Peyer's patch (tissue), 4 donors: Measurements from ENCODE around the gene PRPF4. TPM values are rescaled to one million over a fixed set of nuclear protein-coding genes. Genes with fewer than 3 reads are reported as not detected.

ENCODE experiments used
- DNase-seq, 3 donors: peaks; one replicate each; pipeline ENCODE4 v3.0.0-alpha.2; 2017 to 2019
- H3K27ac ChIP-seq, 4 donors: fragments of 200-600 bp; sonication (generic); one replicate each; pipeline ENCODE4 v1.5.1; 2016 to 2019
- H3K27me3 ChIP-seq, 2 donors: fragments of 200-600 bp; sonication (generic); one replicate each; pipeline ENCODE4 v1.5.1; 2019
- H3K36me3 ChIP-seq, 3 donors: fragments of 200-600 bp; sonication (generic); one replicate each; pipeline ENCODE4 v1.5.1; 2016 to 2019
- H3K4me1 ChIP-seq, 4 donors: fragments of 200-600 bp; sonication (generic); one replicate each; pipeline ENCODE4 v1.5.1; 2016 to 2019
- H3K4me3 ChIP-seq, 4 donors: fragments of 200-600 bp; sonication (generic); 1 replicate in 3 of 4; 2 replicates in 1 of 4; pipeline ENCODE4 v1.5.1; 2016 to 2019; ENCODE audit warnings: mild to moderate bottlenecking in 1 of 4
- H3K9me3 ChIP-seq, 4 donors: fragments of 200-600 bp; sonication (generic); one replicate each; pipeline ENCODE4 v1.5.1; 2016 to 2019; ENCODE audit warnings: mild to moderate bottlenecking in 1 of 4
- POLR2A ChIP-seq, 2 donors: fragments of 450-650 bp; IDR thresholded peaks; one replicate each; pipeline ENCODE4 v1.5.1; 2017; ENCODE audit warnings: antibody characterized with exemption in 2 of 2, mild to moderate bottlenecking in 2 of 2, moderate library complexity in 2 of 2
- total RNA-seq, 4 donors: library from RNA; depleted of rRNA; stranded (reverse); fragments of >200 nt; gene quantifications; one replicate each; pipeline ENCODE4 v1.1.0, GENCODE V29; 2016
- TF ChIP-seq, protein P1 (sequence below), 6 experiments: fragments of 450-650 bp in 4 of 6; fragments of 200-600 bp in 2 of 6; sonication (generic) in 1 of 6; IDR thresholded peaks; one replicate each; pipeline ENCODE4 v1.5.1; 2017 to 2019; ENCODE audit warnings: antibody characterized with exemption in 6 of 6, mild to moderate bottlenecking in 3 of 6, moderate library complexity in 1 of 6

PRPF4 gene
- total RNA-seq, 4 donors from 2014 or later, result 11.4 to 33.0 (median 19.5) TPM

DNA sequence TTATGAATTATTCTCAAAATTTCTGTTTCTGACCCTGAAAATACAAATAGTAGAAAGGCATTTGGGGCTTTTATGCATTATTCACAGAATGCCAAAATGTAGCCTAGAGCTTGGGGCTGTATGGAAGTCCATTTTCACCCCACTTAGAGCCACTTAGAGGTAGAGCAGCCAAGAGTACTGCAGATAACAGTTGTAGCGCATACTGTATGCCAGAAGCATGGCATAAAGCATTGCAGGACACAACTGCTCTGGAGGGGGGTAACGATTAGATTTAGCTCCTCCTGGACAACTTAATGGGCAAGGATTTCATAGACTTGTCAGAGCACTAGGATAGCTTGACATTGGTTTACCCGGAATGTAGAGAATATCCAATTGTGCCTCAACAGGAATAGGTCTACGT is 38.4 kb upstream of the PRPF4 start:
- Histone ChIP-seq H3K4me3 (no peak overlapping the region), H3K4me1 (no peaks in the 10 kb centered on the region), H3K9me3 (no peaks in the 10 kb centered on the region), H3K36me3 (no peaks in the 10 kb centered on the region), H3K27ac (no peak overlapping the region), H3K27me3 (no peaks in the 10 kb centered on the region)
- no peak for TF ChIP-seq POLR2A (IDR thresholded peaks at IDR 0.05)
- TF ChIP-seq, protein P1, sequence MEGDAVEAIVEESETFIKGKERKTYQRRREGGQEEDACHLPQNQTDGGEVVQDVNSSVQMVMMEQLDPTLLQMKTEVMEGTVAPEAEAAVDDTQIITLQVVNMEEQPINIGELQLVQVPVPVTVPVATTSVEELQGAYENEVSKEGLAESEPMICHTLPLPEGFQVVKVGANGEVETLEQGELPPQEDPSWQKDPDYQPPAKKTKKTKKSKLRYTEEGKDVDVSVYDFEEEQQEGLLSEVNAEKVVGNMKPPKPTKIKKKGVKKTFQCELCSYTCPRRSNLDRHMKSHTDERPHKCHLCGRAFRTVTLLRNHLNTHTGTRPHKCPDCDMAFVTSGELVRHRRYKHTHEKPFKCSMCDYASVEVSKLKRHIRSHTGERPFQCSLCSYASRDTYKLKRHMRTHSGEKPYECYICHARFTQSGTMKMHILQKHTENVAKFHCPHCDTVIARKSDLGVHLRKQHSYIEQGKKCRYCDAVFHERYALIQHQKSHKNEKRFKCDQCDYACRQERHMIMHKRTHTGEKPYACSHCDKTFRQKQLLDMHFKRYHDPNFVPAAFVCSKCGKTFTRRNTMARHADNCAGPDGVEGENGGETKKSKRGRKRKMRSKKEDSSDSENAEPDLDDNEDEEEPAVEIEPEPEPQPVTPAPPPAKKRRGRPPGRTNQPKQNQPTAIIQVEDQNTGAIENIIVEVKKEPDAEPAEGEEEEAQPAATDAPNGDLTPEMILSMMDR (IDR thresholded peaks at IDR 0.05), result no peak
- DNase-seq, result no peak

DNA sequence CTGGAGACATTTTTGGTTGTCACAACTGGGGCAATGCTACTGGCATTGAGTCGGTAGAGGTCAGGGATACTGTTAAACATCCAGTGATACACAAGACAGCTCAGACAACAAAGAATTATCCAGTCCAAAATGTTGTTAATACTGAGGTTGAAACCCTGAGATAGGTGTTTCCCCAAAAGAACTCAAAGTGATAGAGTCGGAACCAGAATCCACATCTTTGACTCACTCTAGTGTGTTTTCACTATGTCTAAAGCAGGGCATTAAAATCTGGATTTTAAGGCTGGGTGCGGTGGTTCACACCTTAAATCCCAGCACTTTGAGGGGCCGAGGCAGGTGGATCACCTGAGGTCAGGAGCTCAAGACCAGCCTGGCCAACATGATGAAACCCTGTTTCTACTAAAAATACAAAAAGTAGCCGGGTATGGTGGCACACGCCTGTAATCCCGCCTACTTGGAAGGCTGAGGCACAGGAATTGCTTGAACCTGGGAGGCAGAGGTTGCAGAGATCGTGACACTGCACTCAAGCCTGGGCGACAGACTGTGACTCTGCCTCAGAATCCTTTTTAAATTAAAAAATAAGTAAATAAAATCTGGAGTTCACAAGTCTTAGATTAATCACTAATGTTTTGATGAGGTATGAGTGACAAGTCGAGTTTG is 37.1 kb upstream of the PRPF4 start:
- TF ChIP-seq, protein P1 (IDR thresholded peaks at IDR 0.05), result no peak

DNA sequence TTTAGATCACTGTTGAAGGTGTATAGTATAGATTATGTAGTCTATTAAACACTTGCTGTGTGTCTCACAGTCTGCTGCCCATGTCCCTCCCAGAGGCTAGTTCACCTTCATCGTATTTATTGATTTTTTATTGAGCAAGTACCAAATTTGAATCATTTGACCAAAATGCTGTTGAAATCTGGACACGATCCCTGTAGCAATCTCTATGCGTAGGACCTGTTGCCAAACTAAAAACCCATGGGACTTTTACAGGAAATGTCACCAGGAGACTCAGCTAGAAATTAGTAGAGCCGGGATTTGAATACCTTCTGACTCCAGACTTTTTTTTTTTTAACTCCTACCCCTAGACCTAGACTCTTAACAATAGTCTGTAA is 36.6 kb upstream of the PRPF4 start:
- Histone ChIP-seq H3K9me3 (no peaks in the 10 kb centered on the region), H3K36me3 (no peaks in the 10 kb centered on the region), H3K27ac (no peak overlapping the region), H3K4me1 (no peaks in the 10 kb centered on the region), H3K4me3 (no peak overlapping the region), H3K27me3 (no peaks in the 10 kb centered on the region)
- DNase-seq, result no peak
- TF ChIP-seq, protein P1 (IDR thresholded peaks at IDR 0.05), result no peak
- no peak for TF ChIP-seq POLR2A (IDR thresholded peaks at IDR 0.05)

More for the DNA sequence above, 37.1 kb upstream of the PRPF4 start:
- no peak for DNase-seq
- Histone ChIP-seq H3K36me3 (no peaks in the 10 kb centered on the region), H3K9me3 (no peaks in the 10 kb centered on the region), H3K4me3 (no peak overlapping the region), H3K27ac (no peak overlapping the region), H3K4me1 (no peaks in the 10 kb centered on the region), H3K27me3 (no peaks in the 10 kb centered on the region)

DNA sequence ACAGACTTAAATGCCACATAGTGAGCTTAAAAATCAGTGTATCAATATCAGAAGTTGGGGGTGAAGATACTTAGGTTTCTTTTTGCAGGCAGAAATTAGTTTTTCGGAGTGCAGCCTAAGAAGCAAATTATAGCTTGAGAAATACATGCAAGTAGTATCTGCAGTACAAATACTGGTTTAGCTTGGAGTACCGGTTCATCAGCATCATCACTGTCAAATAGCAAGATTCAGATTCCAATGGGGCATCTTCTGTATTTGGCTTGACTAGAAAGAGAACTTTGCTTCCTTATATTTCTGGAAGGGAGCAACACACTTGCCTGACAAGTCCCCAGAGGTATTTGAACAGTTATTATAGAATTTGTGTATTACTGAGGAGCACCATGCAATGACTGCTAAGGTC is 34.3 kb upstream of the PRPF4 start:
- no peak overlapping the region for H3K27ac ChIP-seq
- TF ChIP-seq, protein P1 (IDR thresholded peaks at IDR 0.05), result no peak
- TF ChIP-seq POLR2A (IDR thresholded peaks at IDR 0.05), result no peak
- H3K9me3 ChIP-seq, result no peaks in the 10 kb centered on the region
- H3K36me3 ChIP-seq, result no peaks in the 10 kb centered on the region
- H3K27me3 ChIP-seq, result no peaks in the 10 kb centered on the region
- no peaks in the 10 kb centered on the region for H3K4me1 ChIP-seq
- H3K4me3 ChIP-seq, result no peak overlapping the region
- DNase-seq, result no peak

DNA sequence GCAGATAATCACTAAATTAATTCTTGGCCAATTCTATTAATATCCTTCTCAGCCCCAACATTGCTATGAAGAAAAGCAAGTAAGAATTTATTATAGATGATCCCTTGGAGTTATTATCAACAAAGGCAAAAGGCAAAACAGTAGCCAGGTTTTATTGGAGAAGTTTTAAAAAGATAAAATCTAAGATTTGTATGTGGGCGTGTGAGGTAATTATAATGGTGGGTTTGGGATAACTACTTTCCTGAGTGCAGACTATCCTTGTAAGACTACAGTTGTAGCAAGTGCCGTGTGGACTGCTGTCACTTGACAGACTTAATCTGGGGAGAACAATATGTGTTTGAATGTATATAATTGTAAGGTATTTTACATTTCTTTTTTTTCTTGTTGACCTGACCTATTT is 30.9 kb upstream of the PRPF4 start:
- TF ChIP-seq, protein P1 (IDR thresholded peaks at IDR 0.05), result no peak
- no peak for TF ChIP-seq POLR2A (IDR thresholded peaks at IDR 0.05)
- Histone ChIP-seq H3K27ac (no peak overlapping the region), H3K4me3 (no peak overlapping the region)

DNA sequence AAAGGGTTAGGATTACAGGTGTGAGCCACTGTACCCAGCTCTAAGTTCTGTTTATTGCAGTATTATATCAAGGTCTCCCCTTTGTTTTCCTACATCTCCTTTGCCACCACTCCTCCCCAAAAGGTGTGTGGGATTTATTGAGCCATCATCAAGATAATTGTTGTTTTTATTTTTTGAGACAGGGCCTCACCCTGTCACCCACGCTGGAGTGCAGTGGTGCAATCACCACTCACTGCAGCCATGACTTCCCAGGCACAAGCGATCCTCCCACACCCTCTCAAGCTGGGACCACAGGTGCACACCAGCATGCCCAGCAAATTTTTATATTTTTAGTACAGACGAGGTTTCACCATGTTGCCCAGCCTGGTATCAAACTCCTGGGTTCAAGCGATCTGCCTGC is 29.6 kb upstream of the PRPF4 start:
- TF ChIP-seq, protein P1 (IDR thresholded peaks at IDR 0.05), result no peak
- TF ChIP-seq POLR2A (IDR thresholded peaks at IDR 0.05), result no peak
- Histone ChIP-seq H3K27me3 (no peaks in the 10 kb centered on the region), H3K9me3 (no peaks in the 10 kb centered on the region), H3K4me1 (no peaks in the 10 kb centered on the region), H3K27ac (no peak overlapping the region), H3K4me3 (no peak overlapping the region), H3K36me3 (no peaks in the 10 kb centered on the region)
- no peak for DNase-seq

More for the DNA sequence above, 30.9 kb upstream of the PRPF4 start:
- Histone ChIP-seq H3K27me3 (no peaks in the 10 kb centered on the region), H3K9me3 (no peaks in the 10 kb centered on the region), H3K36me3 (no peaks in the 10 kb centered on the region), H3K4me1 (no peaks in the 10 kb centered on the region)
- no peak for DNase-seq
